Stimulated activated CD8-positive, alpha-beta memory T cell treated with anti-CD3 and anti-CD28 coated beads, Interleukin-15, amount 100 ng/mL, for 48 hours (primary cell): ENCODE measurements around the gene TGFA.

ENCODE experiments used
- DNase-seq, 2 donors: peaks; one replicate each; pipeline ENCODE4 v3.0.0-alpha.2; 2020; ENCODE audit warnings: low read depth in 2 of 2

TGFA gene

GRCh38 chr2:70523996-70524965 is 29.3 kb downstream of the TGFA start:
- DNase-seq: no peak

- DNase-seq: no peak
Observed at GRCh38 chr2:70523672-70523995, 30.0 kb downstream of the TGFA start.

- DNase-seq: no peak
Observed at GRCh38 chr2:70522627-70523026, 31.0 kb downstream of the TGFA start.

- DNase-seq: no peak
Observed at GRCh38 chr2:70520825-70521224, 32.8 kb downstream of the TGFA start.

GRCh38 chr2:70519453-70519852 is 34.2 kb downstream of the TGFA start:
- DNase-seq: no peak

GRCh38 chr2:70518557-70518956 is 35.1 kb downstream of the TGFA start:
- DNase-seq: no peak

GRCh38 chr2:70517804-70518203 is 35.8 kb downstream of the TGFA start:
- DNase-seq: no peak

GRCh38 chr2:70516596-70516995 is 37.0 kb downstream of the TGFA start:
- DNase-seq: no peak

- no peak for DNase-seq
Observed at GRCh38 chr2:70515938-70516337, 37.7 kb downstream of the TGFA start.

GRCh38 chr2:70514612-70515055 is 39.0 kb downstream of the TGFA start:
- DNase-seq: no peak

- no peak for DNase-seq
Observed at GRCh38 chr2:70513738-70514137, 39.9 kb downstream of the TGFA start.

- DNase-seq: no peak
Observed at GRCh38 chr2:70511971-70512729, 41.5 kb downstream of the TGFA start.

GRCh38 chr2:70510313-70510712 is 43.3 kb downstream of the TGFA start:
- DNase-seq: no peak

GRCh38 chr2:70509565-70509964 is 44.1 kb downstream of the TGFA start:
- no peak for DNase-seq

GRCh38 chr2:70508711-70509462 is 44.7 kb downstream of the TGFA start:
- DNase-seq: no peak

GRCh38 chr2:70505613-70506391 is 47.8 kb downstream of the TGFA start:
- DNase-seq: no peak

- DNase-seq: no peak
Observed at GRCh38 chr2:70504750-70505149, 48.9 kb downstream of the TGFA start.

- no peak for DNase-seq
Observed at GRCh38 chr2:70503896-70504295, 49.7 kb downstream of the TGFA start.

- DNase-seq: no peak
Observed at GRCh38 chr2:70501728-70502127, 51.9 kb downstream of the TGFA start.

- no peak for DNase-seq
Observed at GRCh38 chr2:70501215-70501614, 52.4 kb downstream of the TGFA start.

GRCh38 chr2:70499253-70499652 is 54.4 kb downstream of the TGFA start:
- no peak for DNase-seq
